ENCODE measurements around the gene PHLDA3. TPM values are rescaled to one million over a fixed set of nuclear protein-coding genes. Genes with fewer than 3 reads are reported as not detected.

The PHLDA3 gene
- total RNA-seq, 4 donors from 2014 or later = 14.4 to 80.2 (median 43.7) TPM

- no peaks in the 10 kb centered on the region for H3K4me1 ChIP-seq
- H3K27ac ChIP-seq = no peak overlapping the region
- no peaks in the 10 kb centered on the region for H3K9me3 ChIP-seq
- no peaks in the 10 kb centered on the region for H3K36me3 ChIP-seq
- no peaks in the 10 kb centered on the region for H3K27me3 ChIP-seq
- no peak for DNase-seq
- TF ChIP-seq CTCF (IDR thresholded peaks at IDR 0.05) = no peak
- no peak for TF ChIP-seq POLR2A (IDR thresholded peaks at IDR 0.05)
- intact Hi-C loops (cut with DNase I; ENCODE audit: low total_unique reads) = no loop called here
- no peak overlapping the region for H3K4me3 ChIP-seq
Measured at GRCh38 chr1:201422436-201423030, 46.5 kb downstream of the PHLDA3 start.

GRCh38 chr1:201422026-201422425 lies 47.0 kb downstream of the PHLDA3 start:
- Histone ChIP-seq H3K27me3 (no peaks in the 10 kb centered on the region), H3K27ac (no peak overlapping the region), H3K4me3 (no peak overlapping the region), H3K4me1 (no peaks in the 10 kb centered on the region), H3K9me3 (no peaks in the 10 kb centered on the region), H3K36me3 (no peaks in the 10 kb centered on the region)
- intact Hi-C loops (cut with DNase I; ENCODE audit: low total_unique reads) = no loop called here
- no peak for DNase-seq
- TF ChIP-seq CTCF (IDR thresholded peaks at IDR 0.05) (no peak), POLR2A (IDR thresholded peaks at IDR 0.05) (no peak)

- no peaks in the 10 kb centered on the region for H3K27me3 ChIP-seq
- no peaks in the 10 kb centered on the region for H3K9me3 ChIP-seq
- intact Hi-C loops (cut with DNase I; ENCODE audit: low total_unique reads) = no loop called here
- H3K27ac ChIP-seq = no peak overlapping the region
- H3K36me3 ChIP-seq = no peaks in the 10 kb centered on the region
- no peak overlapping the region for H3K4me3 ChIP-seq
- TF ChIP-seq POLR2A (IDR thresholded peaks at IDR 0.05) (no peak), CTCF (IDR thresholded peaks at IDR 0.05) (no peak)
- DNase-seq = no peak
- H3K4me1 ChIP-seq = no peaks in the 10 kb centered on the region
Measured at GRCh38 chr1:201421041-201421440, 47.9 kb downstream of the PHLDA3 start.

- DNase-seq = no peak
- H3K9me3 ChIP-seq = no peaks in the 10 kb centered on the region
- TF ChIP-seq CTCF (IDR thresholded peaks at IDR 0.05) = no peak
- no peak for TF ChIP-seq POLR2A (IDR thresholded peaks at IDR 0.05)
- no peak overlapping the region for H3K27ac ChIP-seq
- no peak overlapping the region for H3K4me3 ChIP-seq
- no peaks in the 10 kb centered on the region for H3K36me3 ChIP-seq
- H3K4me1 ChIP-seq = no peaks in the 10 kb centered on the region
- intact Hi-C loops (cut with DNase I; ENCODE audit: low total_unique reads) = no loop called here
- H3K27me3 ChIP-seq = no peaks in the 10 kb centered on the region
Measured at GRCh38 chr1:201420608-201421002, 48.4 kb downstream of the PHLDA3 start.

- intact Hi-C loops (cut with DNase I; ENCODE audit: low total_unique reads) = no loop called here
- DNase-seq = no peak
Measured at GRCh38 chr1:201419746-201420607, 49.0 kb downstream of the PHLDA3 start.

More at GRCh38 chr1:201419746-201420607, 49.0 kb downstream of the PHLDA3 start:
- H3K4me1 ChIP-seq = no peaks in the 10 kb centered on the region
- H3K4me3 ChIP-seq = no peak overlapping the region
- no peaks in the 10 kb centered on the region for H3K27me3 ChIP-seq
- TF ChIP-seq CTCF (IDR thresholded peaks at IDR 0.05) = no peak
- TF ChIP-seq POLR2A (IDR thresholded peaks at IDR 0.05) = no peak
- no peak overlapping the region for H3K27ac ChIP-seq
- no peaks in the 10 kb centered on the region for H3K9me3 ChIP-seq
- no peaks in the 10 kb centered on the region for H3K36me3 ChIP-seq
